WTC11 (cell line): Measurements from ENCODE around the gene VPS8.

Experiments
- CREB1 ChIP-seq: sonication (generic); formaldehyde crosslinking; IDR thresholded peaks from 2 replicates; pipeline ENCODE4 v1.8.0; 2023; ENCODE audit warnings: mild to moderate bottlenecking, missing genetic modification reagents
- CREM ChIP-seq: sonication (generic); formaldehyde crosslinking; IDR thresholded peaks from 2 replicates; pipeline ENCODE4 v1.8.1; 2022; ENCODE audit warnings: mild to moderate bottlenecking, missing genetic modification reagents, moderate library complexity
- TF ChIP-seq, protein P1 (sequence below): sonication (generic); formaldehyde crosslinking; IDR thresholded peaks from 2 replicates; pipeline ENCODE4 v1.8.1; 2022; ENCODE audit warnings: low read depth, missing genetic modification reagents, borderline replicate concordance
- TF ChIP-seq, protein P2 (sequence below): fragments of 200-600 bp; IDR thresholded peaks from 2 replicates; pipeline ENCODE4 v1.8.0; 2022; ENCODE audit warnings: antibody characterized with exemption

DNA sequence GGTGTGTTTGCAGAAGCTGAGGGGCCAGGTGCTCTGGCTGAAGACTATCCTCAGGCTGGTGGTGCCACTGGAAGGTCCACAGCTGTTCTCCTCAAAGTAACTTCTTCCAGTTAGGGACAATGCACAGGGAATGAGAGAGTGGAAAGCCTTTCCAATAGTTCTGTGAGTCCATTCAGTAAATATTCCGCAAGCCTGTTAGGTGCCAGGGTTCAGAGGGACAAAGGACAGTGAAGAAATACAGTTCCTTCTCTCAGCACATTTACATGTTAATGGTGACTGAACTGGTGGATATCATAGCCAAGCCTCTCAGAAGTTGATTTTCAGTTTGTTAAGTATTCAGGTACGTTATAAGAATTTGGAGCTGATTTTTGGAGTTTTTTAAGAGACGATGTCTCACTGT, 218.4 kb downstream of the VPS8 start:
- no peak for TF ChIP-seq CREB1 (CRISPR knock-in tag)
- TF ChIP-seq, protein P1, sequence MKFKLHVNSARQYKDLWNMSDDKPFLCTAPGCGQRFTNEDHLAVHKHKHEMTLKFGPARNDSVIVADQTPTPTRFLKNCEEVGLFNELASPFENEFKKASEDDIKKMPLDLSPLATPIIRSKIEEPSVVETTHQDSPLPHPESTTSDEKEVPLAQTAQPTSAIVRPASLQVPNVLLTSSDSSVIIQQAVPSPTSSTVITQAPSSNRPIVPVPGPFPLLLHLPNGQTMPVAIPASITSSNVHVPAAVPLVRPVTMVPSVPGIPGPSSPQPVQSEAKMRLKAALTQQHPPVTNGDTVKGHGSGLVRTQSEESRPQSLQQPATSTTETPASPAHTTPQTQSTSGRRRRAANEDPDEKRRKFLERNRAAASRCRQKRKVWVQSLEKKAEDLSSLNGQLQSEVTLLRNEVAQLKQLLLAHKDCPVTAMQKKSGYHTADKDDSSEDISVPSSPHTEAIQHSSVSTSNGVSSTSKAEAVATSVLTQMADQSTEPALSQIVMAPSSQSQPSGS (CRISPR knock-in tag) = no peak
- TF ChIP-seq, protein P2, sequence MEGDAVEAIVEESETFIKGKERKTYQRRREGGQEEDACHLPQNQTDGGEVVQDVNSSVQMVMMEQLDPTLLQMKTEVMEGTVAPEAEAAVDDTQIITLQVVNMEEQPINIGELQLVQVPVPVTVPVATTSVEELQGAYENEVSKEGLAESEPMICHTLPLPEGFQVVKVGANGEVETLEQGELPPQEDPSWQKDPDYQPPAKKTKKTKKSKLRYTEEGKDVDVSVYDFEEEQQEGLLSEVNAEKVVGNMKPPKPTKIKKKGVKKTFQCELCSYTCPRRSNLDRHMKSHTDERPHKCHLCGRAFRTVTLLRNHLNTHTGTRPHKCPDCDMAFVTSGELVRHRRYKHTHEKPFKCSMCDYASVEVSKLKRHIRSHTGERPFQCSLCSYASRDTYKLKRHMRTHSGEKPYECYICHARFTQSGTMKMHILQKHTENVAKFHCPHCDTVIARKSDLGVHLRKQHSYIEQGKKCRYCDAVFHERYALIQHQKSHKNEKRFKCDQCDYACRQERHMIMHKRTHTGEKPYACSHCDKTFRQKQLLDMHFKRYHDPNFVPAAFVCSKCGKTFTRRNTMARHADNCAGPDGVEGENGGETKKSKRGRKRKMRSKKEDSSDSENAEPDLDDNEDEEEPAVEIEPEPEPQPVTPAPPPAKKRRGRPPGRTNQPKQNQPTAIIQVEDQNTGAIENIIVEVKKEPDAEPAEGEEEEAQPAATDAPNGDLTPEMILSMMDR = no peak
- TF ChIP-seq CREM (CRISPR knock-in tag) = no peak
